Measurements from ENCODE around the gene STK24. TPM values are rescaled to one million over a fixed set of nuclear protein-coding genes. Genes with fewer than 3 reads are reported as not detected.

STK24 gene
- total RNA-seq, 1 experiment from 2014 or later, result 51.2 TPM

DNA sequence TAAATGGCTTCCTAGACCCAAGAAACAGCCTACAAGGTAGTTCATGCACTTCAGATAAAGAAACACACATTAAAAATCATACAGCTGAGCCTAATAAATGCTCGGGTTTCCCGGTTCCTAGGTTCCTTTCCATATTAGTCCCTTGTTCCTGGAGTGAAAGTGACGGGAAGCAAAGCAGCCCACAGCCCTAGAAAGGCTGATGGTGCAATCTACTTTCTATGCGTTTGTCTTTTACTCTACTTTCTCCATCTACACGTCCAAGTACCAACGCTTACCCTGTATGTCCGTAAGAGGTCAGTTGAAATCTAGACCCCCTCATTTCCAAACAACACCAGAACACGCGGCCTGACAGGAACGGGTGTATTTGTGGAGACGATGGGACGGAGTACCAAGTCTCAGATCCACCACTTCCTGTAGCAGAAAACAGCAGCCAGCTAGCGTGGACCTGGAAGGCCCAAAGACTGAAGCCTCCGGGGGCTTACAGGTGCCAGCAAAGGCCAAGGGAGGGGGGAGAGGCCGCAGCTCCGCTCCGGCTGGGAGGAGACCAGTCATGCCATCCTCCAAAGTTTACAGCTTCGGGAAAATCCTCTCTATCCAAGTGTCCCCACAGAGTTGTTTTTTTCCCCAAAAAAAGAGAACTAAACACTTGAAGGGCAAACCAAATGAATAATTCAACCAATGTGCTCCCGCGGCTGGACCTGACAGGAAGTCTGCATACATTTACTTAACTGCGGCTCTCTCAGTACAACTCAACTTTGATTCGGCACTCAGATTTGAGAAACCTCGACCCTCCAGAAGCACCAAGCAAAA is 34.1 kb downstream of the STK24 start:
- DNase-seq, result no peak
- Mint-ChIP-seq H3K27me3 (ENCODE audit: unreplicated experiment) (no peaks in the 10 kb centered on the region), H3K36me3 (ENCODE audit: insufficient read depth, unreplicated experiment) (no peaks in the 10 kb centered on the region), H3K27ac (ENCODE audit: unreplicated experiment) (no peak overlapping the region), H3K4me1 (ENCODE audit: low read depth, unreplicated experiment) (no peaks in the 10 kb centered on the region), H3K9me3 (ENCODE audit: low read depth, unreplicated experiment) (no peaks in the 10 kb centered on the region), H3K4me3 (ENCODE audit: low read depth, unreplicated experiment) (no peak overlapping the region)
- no TSS peak for BruUV-seq (replicated peaks)
- CTCF ChIA-PET, result no interaction called here
- TF ChIP-seq, protein P1, sequence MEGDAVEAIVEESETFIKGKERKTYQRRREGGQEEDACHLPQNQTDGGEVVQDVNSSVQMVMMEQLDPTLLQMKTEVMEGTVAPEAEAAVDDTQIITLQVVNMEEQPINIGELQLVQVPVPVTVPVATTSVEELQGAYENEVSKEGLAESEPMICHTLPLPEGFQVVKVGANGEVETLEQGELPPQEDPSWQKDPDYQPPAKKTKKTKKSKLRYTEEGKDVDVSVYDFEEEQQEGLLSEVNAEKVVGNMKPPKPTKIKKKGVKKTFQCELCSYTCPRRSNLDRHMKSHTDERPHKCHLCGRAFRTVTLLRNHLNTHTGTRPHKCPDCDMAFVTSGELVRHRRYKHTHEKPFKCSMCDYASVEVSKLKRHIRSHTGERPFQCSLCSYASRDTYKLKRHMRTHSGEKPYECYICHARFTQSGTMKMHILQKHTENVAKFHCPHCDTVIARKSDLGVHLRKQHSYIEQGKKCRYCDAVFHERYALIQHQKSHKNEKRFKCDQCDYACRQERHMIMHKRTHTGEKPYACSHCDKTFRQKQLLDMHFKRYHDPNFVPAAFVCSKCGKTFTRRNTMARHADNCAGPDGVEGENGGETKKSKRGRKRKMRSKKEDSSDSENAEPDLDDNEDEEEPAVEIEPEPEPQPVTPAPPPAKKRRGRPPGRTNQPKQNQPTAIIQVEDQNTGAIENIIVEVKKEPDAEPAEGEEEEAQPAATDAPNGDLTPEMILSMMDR (IDR thresholded peaks at IDR 0.05; ENCODE audit: unreplicated experiment), result no peak
- intact Hi-C loops (cut with micrococcal nuclease; ENCODE audit: unreplicated experiment), result no loop called here

DNA sequence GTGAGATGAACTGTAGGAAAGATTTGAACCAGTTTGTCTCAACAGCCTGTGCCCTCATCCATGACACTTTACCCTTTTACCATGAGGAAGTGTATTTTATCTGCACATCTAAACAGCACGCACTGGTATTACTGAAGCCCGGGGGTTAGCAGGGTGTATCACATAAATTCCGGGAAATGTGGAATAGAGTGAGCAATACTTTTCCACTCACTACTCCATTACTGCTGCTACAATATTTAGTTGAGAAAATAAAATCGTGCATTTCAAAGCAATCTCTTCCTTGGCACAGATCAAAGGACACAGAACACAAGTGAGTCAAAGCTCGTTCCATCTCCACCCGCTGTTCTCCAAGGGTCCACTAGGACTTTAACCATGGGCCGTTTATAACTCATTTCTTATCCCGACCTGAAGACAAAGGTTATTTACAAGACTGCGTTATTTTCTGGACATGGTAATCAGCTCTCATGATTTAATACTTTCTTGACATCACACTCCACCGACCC is 35.2 kb downstream of the STK24 start:
- intact Hi-C loops (cut with micrococcal nuclease; ENCODE audit: unreplicated experiment), result no loop called here
- Mint-ChIP-seq H3K27me3 (ENCODE audit: unreplicated experiment) (no peaks in the 10 kb centered on the region), H3K27ac (ENCODE audit: unreplicated experiment) (no peak overlapping the region), H3K36me3 (ENCODE audit: insufficient read depth, unreplicated experiment) (peaks cover 2% of the 10 kb centered on the region), H3K4me1 (ENCODE audit: low read depth, unreplicated experiment) (peaks cover 1% of the 10 kb centered on the region), H3K4me3 (ENCODE audit: low read depth, unreplicated experiment) (no peak overlapping the region), H3K9me3 (ENCODE audit: low read depth, unreplicated experiment) (no peaks in the 10 kb centered on the region)
- CTCF ChIA-PET, result no interaction called here
- no TSS peak for BruUV-seq (replicated peaks)
- TF ChIP-seq, protein P1 (IDR thresholded peaks at IDR 0.05; ENCODE audit: unreplicated experiment), result no peak
- DNase-seq, result no peak

DNA sequence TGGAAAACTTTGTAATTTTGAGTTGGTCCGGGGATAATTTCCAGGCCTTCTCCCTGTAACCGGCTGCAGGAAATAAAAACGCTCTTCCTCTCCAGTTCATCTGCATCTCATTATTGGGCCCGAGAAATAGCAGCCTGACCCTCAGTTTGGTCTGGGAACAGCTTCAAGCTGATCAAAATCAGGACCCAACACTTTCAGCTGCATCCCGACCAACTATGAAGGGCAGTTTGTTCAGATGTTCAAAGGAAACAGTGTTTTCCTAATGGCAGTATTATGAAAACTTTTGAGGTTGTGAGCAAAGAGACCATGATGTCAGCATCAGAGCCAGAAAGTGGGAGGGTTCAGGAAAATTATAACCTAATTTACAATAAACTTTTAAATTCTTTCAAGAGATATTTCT is 35.7 kb downstream of the STK24 start:
- Mint-ChIP-seq H3K9me3 (ENCODE audit: low read depth, unreplicated experiment) (no peaks in the 10 kb centered on the region), H3K27me3 (ENCODE audit: unreplicated experiment) (no peaks in the 10 kb centered on the region), H3K4me1 (ENCODE audit: low read depth, unreplicated experiment) (peaks cover 7% of the 10 kb centered on the region), H3K36me3 (ENCODE audit: insufficient read depth, unreplicated experiment) (peaks cover 8% of the 10 kb centered on the region), H3K27ac (ENCODE audit: unreplicated experiment) (no peak overlapping the region), H3K4me3 (ENCODE audit: low read depth, unreplicated experiment) (no peak overlapping the region)
- intact Hi-C loops (cut with micrococcal nuclease; ENCODE audit: unreplicated experiment), result no loop called here
- TF ChIP-seq, protein P1 (IDR thresholded peaks at IDR 0.05; ENCODE audit: unreplicated experiment), result no peak
- CTCF ChIA-PET, result interaction anchor here (0.7 kb wide), 1 partner anchor 361 kb away, joined by 3 read pairs; no protein-coding TSS in a partner anchor
- no peak for DNase-seq
- no TSS peak for BruUV-seq (replicated peaks)

DNA sequence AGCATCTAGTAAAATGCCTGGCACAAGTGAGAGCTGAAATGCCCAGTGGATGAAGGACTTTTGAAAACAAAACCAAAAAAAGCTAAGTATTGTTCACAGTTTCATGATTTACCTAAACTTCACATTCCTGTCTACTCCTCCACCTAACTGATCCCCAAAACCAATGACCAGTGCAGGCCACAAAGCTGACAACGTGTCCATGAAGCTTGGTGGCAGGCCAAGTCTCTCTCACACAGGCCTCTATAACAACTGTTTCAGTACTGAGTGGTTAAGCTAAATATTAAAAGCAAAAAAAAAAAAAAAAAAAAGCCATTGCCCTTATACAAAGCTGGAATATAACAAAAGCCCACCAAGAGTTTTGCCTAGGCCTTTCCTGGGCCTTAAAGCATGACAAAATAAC is 36.4 kb downstream of the STK24 start:
- peaks cover 14% of the 10 kb centered on the region for H3K4me1 Mint-ChIP-seq (ENCODE audit: low read depth, unreplicated experiment)
- no peaks in the 10 kb centered on the region for H3K27me3 Mint-ChIP-seq (ENCODE audit: unreplicated experiment)
- TF ChIP-seq, protein P1 (IDR thresholded peaks at IDR 0.05; ENCODE audit: unreplicated experiment), result no peak
- no TSS peak for BruUV-seq (replicated peaks)
- H3K4me3 Mint-ChIP-seq (ENCODE audit: low read depth, unreplicated experiment), result no peak overlapping the region
- DNase-seq, result no peak
- intact Hi-C loops (cut with micrococcal nuclease; ENCODE audit: unreplicated experiment), result no loop called here
- H3K36me3 Mint-ChIP-seq (ENCODE audit: insufficient read depth, unreplicated experiment), result peaks cover 15% of the 10 kb centered on the region
- no peaks in the 10 kb centered on the region for H3K9me3 Mint-ChIP-seq (ENCODE audit: low read depth, unreplicated experiment)
- CTCF ChIA-PET, result interaction anchor here (0.7 kb wide), 1 partner anchor 362 kb away, joined by 3 read pairs; no protein-coding TSS in a partner anchor
- H3K27ac Mint-ChIP-seq (ENCODE audit: unreplicated experiment), result no peak overlapping the region

All from Calu3 (cell line).